Glutamatergic neuron (in vitro differentiated cells): Measurements from ENCODE around the gene IL32. TPM values are rescaled to one million over a fixed set of nuclear protein-coding genes. Genes with fewer than 3 reads are reported as not detected.

Experiments used
- DNase-seq: peaks from one replicate; pipeline ENCODE4 v3.0.0; 2022
- H3K27ac Mint-ChIP-seq: one replicate; pipeline ENCODE4 v1.8.0; 2020; ENCODE audit warnings: mild to moderate bottlenecking, mixed read lengths, inconsistent platforms; ENCODE audit not compliant: unreplicated experiment
- H3K27me3 Mint-ChIP-seq: one replicate; pipeline ENCODE4 v1.8.0; 2020; ENCODE audit warnings: mild to moderate bottlenecking, moderate library complexity, mixed read lengths, inconsistent platforms; ENCODE audit not compliant: unreplicated experiment
- H3K36me3 Mint-ChIP-seq: one replicate; pipeline ENCODE4 v1.8.0; 2020; ENCODE audit warnings: mild to moderate bottlenecking, mixed read lengths, inconsistent platforms; ENCODE audit not compliant: unreplicated experiment
- H3K4me1 Mint-ChIP-seq: one replicate; pipeline ENCODE4 v1.8.0; 2020; ENCODE audit warnings: mild to moderate bottlenecking, low read depth, mixed read lengths, inconsistent platforms; ENCODE audit not compliant: unreplicated experiment
- H3K4me3 Mint-ChIP-seq: one replicate; pipeline ENCODE4 v1.8.0; 2020; ENCODE audit warnings: mild to moderate bottlenecking, mixed read lengths, inconsistent platforms; ENCODE audit not compliant: unreplicated experiment
- H3K9me3 Mint-ChIP-seq: one replicate; pipeline ENCODE4 v1.8.0; 2020; ENCODE audit warnings: mild to moderate bottlenecking, moderate library complexity, mixed read lengths, inconsistent platforms; ENCODE audit not compliant: unreplicated experiment
- total RNA-seq: library from RNA; stranded (reverse); fragmentation: NEBNext Ultra II Directional; extraction: Animal tissue kit (Norgen Biotek cat#: 25700); gene quantifications from one replicate; pipeline ENCODE4 v1.2.1, GENCODE V29; 2021; ENCODE audit not compliant: unreplicated experiment
- TF ChIP-seq, protein P1 (sequence below): fragments of 200-600 bp; sonication (generic); IDR thresholded peaks from one replicate; pipeline ENCODE4 v1.5.0; 2021; ENCODE audit not compliant: partially characterized antibody, unreplicated experiment

The IL32 gene
- total RNA-seq, 1 donor from 2014 or later, result 1.3 TPM

DNA sequence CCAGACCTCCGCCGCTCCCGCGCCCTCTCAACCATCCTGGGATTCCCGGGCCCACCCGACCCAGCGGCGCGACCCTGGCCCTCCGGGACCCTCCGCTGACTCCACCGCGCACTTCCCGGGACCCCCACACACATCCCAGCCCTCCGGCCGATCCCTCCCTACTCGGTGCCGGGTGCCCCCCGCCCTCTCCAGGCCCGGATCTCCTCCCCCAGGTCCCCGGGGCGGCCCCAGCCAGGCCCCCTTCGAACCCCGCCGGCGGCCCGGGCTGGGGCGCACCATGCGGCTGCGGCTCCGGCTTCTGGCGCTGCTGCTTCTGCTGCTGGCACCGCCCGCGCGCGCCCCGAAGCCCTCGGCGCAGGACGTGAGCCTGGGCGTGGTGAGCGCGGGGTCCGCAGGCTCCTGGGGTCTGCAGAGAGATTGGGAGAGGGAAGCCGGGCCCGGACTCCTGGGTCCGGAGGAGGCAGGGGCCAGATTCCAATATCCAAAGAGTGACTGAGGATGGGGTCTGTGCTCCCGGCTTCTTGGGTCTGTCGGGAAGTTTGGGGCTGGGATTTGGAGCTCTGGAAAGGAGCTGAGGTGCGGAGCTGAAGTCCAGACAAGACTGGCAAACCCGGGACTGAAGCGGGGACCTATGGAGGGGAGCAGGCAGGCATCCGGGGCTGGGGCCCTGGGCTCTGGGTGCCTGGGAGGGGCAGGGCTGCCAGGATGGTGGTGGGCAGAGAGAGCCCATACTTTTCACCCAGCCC, 18.6 kb upstream of the IL32 start:
- Mint-ChIP-seq H3K36me3 (peaks cover 6% of the 10 kb centered on the region), H3K4me3 (peak overlapping the region; percentile 61), H3K9me3 (peaks cover 10% of the 10 kb centered on the region), H3K27ac (no peak overlapping the region), H3K4me1 (no peaks in the 10 kb centered on the region), H3K27me3 (peaks cover 18% of the 10 kb centered on the region)
- no peak for DNase-seq
- TF ChIP-seq, protein P1, sequence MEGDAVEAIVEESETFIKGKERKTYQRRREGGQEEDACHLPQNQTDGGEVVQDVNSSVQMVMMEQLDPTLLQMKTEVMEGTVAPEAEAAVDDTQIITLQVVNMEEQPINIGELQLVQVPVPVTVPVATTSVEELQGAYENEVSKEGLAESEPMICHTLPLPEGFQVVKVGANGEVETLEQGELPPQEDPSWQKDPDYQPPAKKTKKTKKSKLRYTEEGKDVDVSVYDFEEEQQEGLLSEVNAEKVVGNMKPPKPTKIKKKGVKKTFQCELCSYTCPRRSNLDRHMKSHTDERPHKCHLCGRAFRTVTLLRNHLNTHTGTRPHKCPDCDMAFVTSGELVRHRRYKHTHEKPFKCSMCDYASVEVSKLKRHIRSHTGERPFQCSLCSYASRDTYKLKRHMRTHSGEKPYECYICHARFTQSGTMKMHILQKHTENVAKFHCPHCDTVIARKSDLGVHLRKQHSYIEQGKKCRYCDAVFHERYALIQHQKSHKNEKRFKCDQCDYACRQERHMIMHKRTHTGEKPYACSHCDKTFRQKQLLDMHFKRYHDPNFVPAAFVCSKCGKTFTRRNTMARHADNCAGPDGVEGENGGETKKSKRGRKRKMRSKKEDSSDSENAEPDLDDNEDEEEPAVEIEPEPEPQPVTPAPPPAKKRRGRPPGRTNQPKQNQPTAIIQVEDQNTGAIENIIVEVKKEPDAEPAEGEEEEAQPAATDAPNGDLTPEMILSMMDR, result no peak

DNA sequence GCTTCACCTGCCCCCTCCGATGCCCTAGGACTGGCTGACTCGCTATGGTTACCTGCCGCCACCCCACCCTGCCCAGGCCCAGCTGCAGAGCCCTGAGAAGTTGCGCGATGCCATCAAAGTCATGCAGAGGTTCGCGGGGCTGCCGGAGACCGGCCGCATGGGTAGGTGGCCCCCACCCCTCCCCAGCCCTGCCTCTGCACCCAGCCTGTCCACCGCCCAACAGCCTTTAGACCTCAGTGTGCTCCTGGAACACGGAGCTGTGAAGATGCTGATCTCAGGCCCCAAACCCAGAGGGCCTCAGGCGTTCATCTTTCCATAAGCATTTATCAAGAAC, 18.1 kb upstream of the IL32 start:
- no peak overlapping the region for H3K4me3 Mint-ChIP-seq
- no peak overlapping the region for H3K27ac Mint-ChIP-seq
- no peak for DNase-seq
- no peaks in the 10 kb centered on the region for H3K4me1 Mint-ChIP-seq
- TF ChIP-seq, protein P1, result no peak
- peaks cover 18% of the 10 kb centered on the region for H3K27me3 Mint-ChIP-seq
- peaks cover 6% of the 10 kb centered on the region for H3K36me3 Mint-ChIP-seq
- H3K9me3 Mint-ChIP-seq, result peaks cover 10% of the 10 kb centered on the region

DNA sequence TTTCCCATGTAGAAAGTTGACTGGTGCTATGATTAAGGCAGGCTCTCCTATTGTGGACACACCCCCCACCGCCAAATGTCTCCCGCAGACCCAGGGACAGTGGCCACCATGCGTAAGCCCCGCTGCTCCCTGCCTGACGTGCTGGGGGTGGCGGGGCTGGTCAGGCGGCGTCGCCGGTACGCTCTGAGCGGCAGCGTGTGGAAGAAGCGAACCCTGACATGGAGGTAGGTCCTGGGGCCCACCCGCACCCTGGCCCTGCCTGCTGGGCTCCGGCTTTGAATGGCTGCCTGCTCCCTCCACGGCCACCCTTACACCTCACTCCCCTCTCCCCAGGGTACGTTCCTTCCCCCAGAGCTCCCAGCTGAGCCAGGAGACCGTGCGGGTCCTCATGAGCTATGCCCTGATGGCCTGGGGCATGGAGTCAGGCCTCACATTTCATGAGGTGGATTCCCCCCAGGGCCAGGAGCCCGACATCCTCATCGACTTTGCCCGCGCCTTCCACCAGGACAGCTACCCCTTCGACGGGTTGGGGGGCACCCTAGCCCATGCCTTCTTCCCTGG, 15.4 kb upstream of the IL32 start:
- H3K27me3 Mint-ChIP-seq, result peaks cover 16% of the 10 kb centered on the region
- H3K27ac Mint-ChIP-seq, result no peak overlapping the region
- H3K9me3 Mint-ChIP-seq, result peaks cover 5% of the 10 kb centered on the region
- no peak for DNase-seq
- no peak overlapping the region for H3K4me3 Mint-ChIP-seq
- peaks cover 6% of the 10 kb centered on the region for H3K36me3 Mint-ChIP-seq
- H3K4me1 Mint-ChIP-seq, result no peaks in the 10 kb centered on the region
- TF ChIP-seq, protein P1, result no peak

DNA sequence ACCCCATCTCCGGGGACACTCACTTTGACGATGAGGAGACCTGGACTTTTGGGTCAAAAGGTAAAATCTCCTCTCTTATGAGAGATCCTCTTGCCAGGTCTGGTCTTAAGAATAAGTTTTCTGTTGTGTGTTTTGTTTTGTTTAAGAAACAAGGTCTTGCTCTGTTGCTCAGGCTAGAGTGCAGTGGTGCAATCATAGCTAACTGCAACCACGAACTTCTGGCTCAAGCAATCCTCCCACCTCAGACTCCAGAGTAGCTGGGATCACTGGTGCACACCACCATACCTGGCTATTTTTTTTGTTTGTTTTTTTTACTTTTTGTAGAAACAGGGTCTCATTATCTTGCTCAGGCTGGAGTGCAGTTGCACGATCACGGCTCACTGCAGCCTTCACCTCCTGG, 15.0 kb upstream of the IL32 start:
- H3K4me3 Mint-ChIP-seq, result no peak overlapping the region
- TF ChIP-seq, protein P1, result no peak
- H3K27me3 Mint-ChIP-seq, result peaks cover 14% of the 10 kb centered on the region
- DNase-seq, result no peak
- no peak overlapping the region for H3K27ac Mint-ChIP-seq
- peaks cover 6% of the 10 kb centered on the region for H3K36me3 Mint-ChIP-seq
- peaks cover 4% of the 10 kb centered on the region for H3K9me3 Mint-ChIP-seq
- H3K4me1 Mint-ChIP-seq, result no peaks in the 10 kb centered on the region

DNA sequence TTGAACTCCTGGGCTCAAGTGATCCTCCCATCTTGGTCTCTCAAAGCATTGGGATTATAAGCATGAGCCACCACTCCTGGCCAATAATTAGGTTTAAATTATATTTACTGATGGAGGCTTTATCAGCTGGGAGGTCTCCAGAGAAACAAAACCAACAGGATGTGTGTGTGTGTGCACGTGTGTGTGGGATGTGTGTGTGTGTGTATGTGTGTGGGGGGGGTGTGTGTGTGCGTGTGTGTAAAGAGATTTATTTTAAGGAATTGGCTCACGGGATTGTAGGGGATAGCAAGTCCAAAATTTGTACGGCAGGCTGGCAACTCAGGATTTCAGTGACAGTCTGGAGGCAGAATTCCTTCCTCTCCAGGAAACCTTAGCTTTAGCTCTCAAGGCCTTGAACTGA, 14.4 kb upstream of the IL32 start:
- peaks cover 14% of the 10 kb centered on the region for H3K27me3 Mint-ChIP-seq
- peaks cover 6% of the 10 kb centered on the region for H3K36me3 Mint-ChIP-seq
- no peak for DNase-seq
- no peaks in the 10 kb centered on the region for H3K4me1 Mint-ChIP-seq
- H3K4me3 Mint-ChIP-seq, result no peak overlapping the region
- TF ChIP-seq, protein P1, result no peak
- peaks cover 4% of the 10 kb centered on the region for H3K9me3 Mint-ChIP-seq
- H3K27ac Mint-ChIP-seq, result no peak overlapping the region
